ENCODE measurements around the gene CC2D1B.

The CC2D1B gene

GRCh38 chr1:52364235-52364839, 1.7 kb downstream of the CC2D1B start:
- Histone ChIP-seq H3K27ac (no peak overlapping the region; the same call in 1 of the 2 replicates), H3K4me1 (ENCODE audit: low read depth, poor library complexity, severe bottlenecking) (peaks cover 24% of the 10 kb centered on the region), H3K4me2 (peak overlapping the region; percentile 96), H4K20me1 (ENCODE audit: insufficient read depth) (no peaks in the 10 kb centered on the region), H3K9ac (no peak overlapping the region), H3K27me3 (ENCODE audit: insufficient read depth, low read depth) (no peaks in the 10 kb centered on the region), H3K4me3 (IDR thresholded peaks at IDR 0.05; ENCODE audit: insufficient read depth, low read depth, low read length) (no peak overlapping the region), H2AFZ (ENCODE audit: low read depth) (no peak overlapping the region), H3K36me3 (ENCODE audit: insufficient read depth) (no peaks in the 10 kb centered on the region; the same call in 1 of the 2 replicates), H3K79me2 (ENCODE audit: insufficient read depth, low read depth) (peaks cover 15% of the 10 kb centered on the region; the same call in 1 of the 2 replicates)
- TF ChIP-seq CTCF (conservative IDR thresholded peaks at IDR 0.05; ENCODE audit: low read depth, low read length): no peak

- Histone ChIP-seq H3K36me3 (ENCODE audit: insufficient read depth) (no peaks in the 10 kb centered on the region; the same call in 1 of the 2 replicates), H4K20me1 (ENCODE audit: insufficient read depth) (no peaks in the 10 kb centered on the region), H3K4me1 (ENCODE audit: low read depth, poor library complexity, severe bottlenecking) (peaks cover 11% of the 10 kb centered on the region)
These were observed 5.4 kb downstream of the CC2D1B start for GRCh38 chr1:52360595-52360968.

GRCh38 chr1:52359676-52360594, 6.1 kb downstream of the CC2D1B start:
- Histone ChIP-seq H3K27me3 (ENCODE audit: insufficient read depth, low read depth) (no peaks in the 10 kb centered on the region), H3K27ac (no peak overlapping the region), H4K20me1 (ENCODE audit: insufficient read depth) (no peaks in the 10 kb centered on the region), H3K4me1 (ENCODE audit: low read depth, poor library complexity, severe bottlenecking) (peaks cover 8% of the 10 kb centered on the region), H3K36me3 (ENCODE audit: insufficient read depth) (no peaks in the 10 kb centered on the region; the same call in 1 of the 2 replicates), H3K9ac (no peak overlapping the region), H3K4me2 (no peak overlapping the region), H3K79me2 (ENCODE audit: insufficient read depth, low read depth) (peaks cover 9% of the 10 kb centered on the region; the same call in 1 of the 2 replicates), H3K4me3 (IDR thresholded peaks at IDR 0.05; ENCODE audit: insufficient read depth, low read depth, low read length) (no peak overlapping the region), H2AFZ (ENCODE audit: low read depth) (no peak overlapping the region)
- peak; percentile 28; the same call in 1 of the 2 replicates for TF ChIP-seq CTCF (conservative IDR thresholded peaks at IDR 0.05; ENCODE audit: low read depth, low read length)

More at GRCh38 chr1:52360595-52360968, 5.4 kb downstream of the CC2D1B start:
- Histone ChIP-seq H3K4me3 (IDR thresholded peaks at IDR 0.05; ENCODE audit: insufficient read depth, low read depth, low read length) (no peak overlapping the region), H3K79me2 (ENCODE audit: insufficient read depth, low read depth) (peaks cover 15% of the 10 kb centered on the region; the same call in 1 of the 2 replicates), H3K27ac (no peak overlapping the region), H2AFZ (ENCODE audit: low read depth) (no peak overlapping the region), H3K27me3 (ENCODE audit: insufficient read depth, low read depth) (no peaks in the 10 kb centered on the region), H3K4me2 (no peak overlapping the region), H3K9ac (no peak overlapping the region)
- TF ChIP-seq CTCF (conservative IDR thresholded peaks at IDR 0.05; ENCODE audit: low read depth, low read length): no peak

GRCh38 chr1:52358851-52359497, 7.0 kb downstream of the CC2D1B start:
- Histone ChIP-seq H3K27me3 (ENCODE audit: insufficient read depth, low read depth) (no peaks in the 10 kb centered on the region), H3K27ac (no peak overlapping the region), H3K9ac (no peak overlapping the region), H4K20me1 (ENCODE audit: insufficient read depth) (no peaks in the 10 kb centered on the region), H3K4me1 (ENCODE audit: low read depth, poor library complexity, severe bottlenecking) (no peaks in the 10 kb centered on the region), H3K4me2 (no peak overlapping the region), H3K36me3 (ENCODE audit: insufficient read depth) (no peaks in the 10 kb centered on the region; the same call in 1 of the 2 replicates), H2AFZ (ENCODE audit: low read depth) (no peak overlapping the region), H3K4me3 (IDR thresholded peaks at IDR 0.05; ENCODE audit: insufficient read depth, low read depth, low read length) (no peak overlapping the region), H3K79me2 (ENCODE audit: insufficient read depth, low read depth) (no peaks in the 10 kb centered on the region)
- TF ChIP-seq CTCF (conservative IDR thresholded peaks at IDR 0.05; ENCODE audit: low read depth, low read length): no peak

All from KMS-11 (cell line).